Nephron (organoid): ENCODE measurements around the gene TNNI3K.

Experiments
- H3K27ac Mint-ChIP-seq, 3 experiments: 2 replicates each; pipeline ENCODE4 v1.8.0; 2020; ENCODE audit warnings: mixed read lengths in 3 of 3, mild to moderate bottlenecking in 2 of 3, moderate library complexity in 1 of 3
- H3K27me3 Mint-ChIP-seq: 2 replicates; pipeline ENCODE4 v1.8.0; 2021; ENCODE audit warnings: low read depth, mild to moderate bottlenecking, moderate library complexity, mixed read lengths
- H3K36me3 Mint-ChIP-seq: 2 replicates; pipeline ENCODE4 v1.8.0; 2020; ENCODE audit warnings: low read depth, mixed read lengths
- H3K4me1 Mint-ChIP-seq: 2 replicates; pipeline ENCODE4 v1.8.0; 2020; ENCODE audit warnings: mixed read lengths
- H3K4me3 Mint-ChIP-seq, 3 experiments: 2 replicates each; pipeline ENCODE4 v1.8.0; 2020; ENCODE audit warnings: mild to moderate bottlenecking in 3 of 3, mixed read lengths in 3 of 3, moderate library complexity in 2 of 3
- H3K9me3 Mint-ChIP-seq: 2 replicates; pipeline ENCODE4 v1.8.0; 2020; ENCODE audit warnings: mixed read lengths
- CTCF ChIP-seq, 3 experiments: fragments of 200-600 bp; sonication (generic); IDR thresholded peaks; one replicate each; pipeline ENCODE4 v1.5.0; 2021; ENCODE audit warnings: antibody characterized with exemption in 3 of 3; ENCODE audit not compliant: unreplicated experiment in 3 of 3

TNNI3K gene

GRCh38 chr1:74478979-74479378 lies 243.8 kb downstream of the TNNI3K start:
- no peaks in the 10 kb centered on the region for H3K36me3 Mint-ChIP-seq

GRCh38 chr1:74480068-74480467 lies 244.9 kb downstream of the TNNI3K start:
- no peak overlapping the region for H3K4me3 Mint-ChIP-seq
- H3K27ac Mint-ChIP-seq, result no peak overlapping the region
- no peaks in the 10 kb centered on the region for H3K36me3 Mint-ChIP-seq
- no peak for TF ChIP-seq CTCF (IDR thresholded peaks at IDR 0.05; ENCODE audit: unreplicated experiment in 3 of 3)
- H3K4me1 Mint-ChIP-seq, result no peaks in the 10 kb centered on the region
- peaks cover 4% of the 10 kb centered on the region for H3K27me3 Mint-ChIP-seq
- no peaks in the 10 kb centered on the region for H3K9me3 Mint-ChIP-seq

More at GRCh38 chr1:74478979-74479378, 243.8 kb downstream of the TNNI3K start:
- Mint-ChIP-seq H3K4me3 (no peak overlapping the region), H3K27ac (no peak overlapping the region), H3K27me3 (peaks cover 4% of the 10 kb centered on the region), H3K9me3 (no peaks in the 10 kb centered on the region), H3K4me1 (no peaks in the 10 kb centered on the region)
- TF ChIP-seq CTCF (IDR thresholded peaks at IDR 0.05; ENCODE audit: unreplicated experiment in 3 of 3), result no peak

GRCh38 chr1:74481607-74482006 lies 246.4 kb downstream of the TNNI3K start:
- TF ChIP-seq CTCF (IDR thresholded peaks at IDR 0.05; ENCODE audit: unreplicated experiment in 3 of 3), result no peak
- Mint-ChIP-seq H3K4me3 (no peak overlapping the region), H3K27ac (no peak overlapping the region), H3K27me3 (peaks cover 4% of the 10 kb centered on the region), H3K36me3 (no peaks in the 10 kb centered on the region), H3K9me3 (no peaks in the 10 kb centered on the region), H3K4me1 (no peaks in the 10 kb centered on the region)

GRCh38 chr1:74485622-74486021 lies 250.4 kb downstream of the TNNI3K start:
- H3K27ac Mint-ChIP-seq, result no peak overlapping the region
- H3K9me3 Mint-ChIP-seq, result no peaks in the 10 kb centered on the region
- H3K4me1 Mint-ChIP-seq, result no peaks in the 10 kb centered on the region
- H3K27me3 Mint-ChIP-seq, result no peaks in the 10 kb centered on the region
- H3K4me3 Mint-ChIP-seq, result no peak overlapping the region
- no peaks in the 10 kb centered on the region for H3K36me3 Mint-ChIP-seq
- no peak for TF ChIP-seq CTCF (IDR thresholded peaks at IDR 0.05; ENCODE audit: unreplicated experiment in 3 of 3)

- H3K36me3 Mint-ChIP-seq, result no peaks in the 10 kb centered on the region
Observed at GRCh38 chr1:74486036-74486435, 250.8 kb downstream of the TNNI3K start.

More at GRCh38 chr1:74486036-74486435, 250.8 kb downstream of the TNNI3K start:
- Mint-ChIP-seq H3K9me3 (no peaks in the 10 kb centered on the region), H3K27ac (no peak overlapping the region), H3K4me1 (no peaks in the 10 kb centered on the region), H3K4me3 (no peak overlapping the region), H3K27me3 (no peaks in the 10 kb centered on the region)
- TF ChIP-seq CTCF (IDR thresholded peaks at IDR 0.05; ENCODE audit: unreplicated experiment in 3 of 3), result no peak
